CD4-positive, alpha-beta T cell treated with Interleukin-4 for 1 hour (primary cell): ENCODE measurements around the gene ADAM33.

Experiments
- DNase-seq, 2 donors: peaks; one replicate each; pipeline ENCODE4 v3.0.0-alpha.2; 2020 to 2022

The ADAM33 gene

DNA sequence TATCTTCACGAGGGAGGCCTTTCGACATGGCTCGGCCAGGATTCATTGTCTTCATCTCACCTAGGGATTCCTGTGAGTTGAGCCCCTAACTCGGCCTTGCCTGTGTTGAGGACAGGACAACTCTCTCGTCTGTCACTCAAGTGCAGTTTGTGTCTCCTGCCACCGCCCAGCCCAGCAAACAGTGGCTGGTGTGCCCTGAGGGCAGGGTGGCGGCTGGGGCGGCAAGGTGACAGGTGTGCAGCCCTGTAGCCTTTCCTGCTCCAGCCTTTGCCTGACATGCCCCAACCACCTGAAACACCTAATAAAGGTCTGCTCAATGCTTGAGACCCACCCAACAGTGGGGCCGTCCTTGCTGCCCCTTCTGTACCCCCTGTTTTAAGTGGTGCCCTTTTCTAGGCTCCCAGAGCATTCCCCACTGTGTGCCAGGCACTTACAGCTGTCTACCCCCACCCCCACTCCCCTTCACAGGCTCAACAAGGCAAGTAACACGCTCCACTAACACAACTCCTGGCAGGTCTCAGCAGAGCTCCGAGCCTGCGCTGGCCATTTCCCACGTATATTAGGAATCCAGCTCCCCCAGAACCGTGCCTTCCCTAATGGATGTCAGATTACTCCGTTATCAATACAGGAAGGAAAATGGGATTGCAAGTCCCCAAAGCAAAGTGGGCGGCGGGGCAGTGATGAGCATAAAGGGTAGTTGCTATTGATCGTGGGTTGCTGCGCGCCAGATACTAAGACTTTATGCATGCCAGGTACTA lies 36.3 kb downstream of the ADAM33 start:
- no peak for DNase-seq

DNA sequence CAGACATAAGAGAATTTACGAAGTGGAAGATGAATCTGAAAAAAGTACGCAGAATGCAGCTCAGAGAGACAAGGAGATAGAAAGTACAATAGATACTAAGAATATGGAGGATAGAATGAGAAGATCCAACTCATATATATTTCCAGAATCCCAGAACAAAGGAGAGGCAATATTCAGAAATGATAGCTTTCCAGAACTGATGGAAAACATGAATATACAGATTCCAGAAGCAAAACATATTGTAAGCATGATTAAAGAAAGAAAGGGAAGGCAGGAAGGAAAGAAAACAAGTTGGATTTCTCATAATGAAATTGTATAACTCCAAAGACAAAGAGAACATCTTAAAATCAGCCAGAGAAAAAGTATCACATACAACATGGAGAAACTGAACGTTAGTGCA lies 41.6 kb downstream of the ADAM33 start:
- DNase-seq = no peak

DNA sequence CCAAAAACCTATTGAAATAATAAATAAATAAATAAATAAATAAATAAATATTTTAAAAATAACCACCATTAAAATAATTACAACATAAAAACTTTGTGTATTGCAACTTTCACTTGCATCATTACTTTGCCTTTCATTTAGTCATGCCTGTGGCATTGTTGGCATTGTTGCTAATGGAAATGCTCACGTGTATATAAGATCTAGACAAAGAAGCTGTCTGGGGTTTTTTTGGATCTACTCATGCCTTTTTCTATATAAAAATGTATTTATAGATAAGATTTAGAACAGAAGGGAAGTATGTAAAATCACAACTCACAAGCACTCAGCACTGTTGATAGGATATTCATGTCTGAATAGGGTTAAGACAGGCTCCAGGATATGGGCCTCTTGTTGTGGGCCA lies 46.5 kb downstream of the ADAM33 start:
- DNase-seq = no peak

DNA sequence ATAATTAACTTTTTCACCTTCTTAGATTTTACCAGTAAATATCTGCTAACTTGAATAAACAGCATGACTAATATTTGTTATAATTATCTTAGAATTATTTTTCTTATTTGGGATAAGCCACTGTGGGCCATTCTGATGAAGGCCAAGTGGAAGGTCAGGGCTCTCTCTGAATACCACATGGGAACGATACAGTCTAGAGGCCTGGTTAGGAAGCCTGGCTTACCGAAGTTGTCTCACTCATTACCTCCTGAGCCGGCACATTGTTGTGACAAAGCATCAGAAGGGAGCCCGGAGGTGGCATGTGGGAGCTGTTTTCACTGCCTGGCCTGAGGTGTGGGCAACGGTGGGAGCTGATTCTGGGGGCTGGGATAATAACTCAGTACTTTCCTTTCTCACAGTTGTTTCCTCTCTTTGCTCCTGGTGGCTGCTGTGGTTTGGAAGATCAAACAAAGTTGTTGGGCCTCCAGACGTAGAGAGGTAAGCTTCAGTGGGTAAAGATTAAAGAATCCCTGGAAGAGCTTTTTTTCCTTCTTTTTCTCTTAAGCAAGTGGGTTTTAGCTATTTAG lies 47.8 kb downstream of the ADAM33 start:
- DNase-seq = no peak

DNA sequence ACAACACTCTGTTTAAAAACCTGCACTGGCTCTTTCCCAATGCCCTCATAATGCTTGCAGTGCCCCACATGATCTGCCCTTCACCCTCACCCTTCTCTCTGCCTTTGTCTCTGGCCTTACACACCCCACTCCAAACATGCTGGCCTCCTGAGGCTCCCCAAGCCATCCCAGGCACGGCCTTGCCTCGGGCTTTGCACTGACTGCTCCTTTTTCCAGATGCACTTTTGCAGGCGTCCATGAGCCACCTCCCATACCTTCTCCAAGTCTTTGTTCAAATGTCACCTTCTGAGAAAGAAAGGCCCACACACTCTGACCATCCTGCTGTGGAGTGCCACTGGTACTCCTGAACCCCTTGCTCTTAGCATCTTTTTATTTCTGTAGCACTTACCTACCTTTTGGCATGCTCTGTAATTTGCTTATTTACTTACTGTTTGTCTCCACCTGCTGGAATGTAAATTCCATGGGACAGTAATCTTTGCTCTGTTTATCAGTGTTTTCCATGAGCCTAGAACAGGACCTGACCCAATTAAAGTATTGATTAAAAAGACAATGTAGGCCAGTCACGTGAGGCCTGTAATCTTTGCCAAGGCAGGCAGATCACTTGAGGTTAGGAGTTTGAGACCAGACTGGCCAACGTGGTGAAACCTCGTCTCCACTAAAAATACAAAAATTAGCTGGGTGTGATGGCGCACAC lies 49.4 kb downstream of the ADAM33 start:
- no peak for DNase-seq

DNA sequence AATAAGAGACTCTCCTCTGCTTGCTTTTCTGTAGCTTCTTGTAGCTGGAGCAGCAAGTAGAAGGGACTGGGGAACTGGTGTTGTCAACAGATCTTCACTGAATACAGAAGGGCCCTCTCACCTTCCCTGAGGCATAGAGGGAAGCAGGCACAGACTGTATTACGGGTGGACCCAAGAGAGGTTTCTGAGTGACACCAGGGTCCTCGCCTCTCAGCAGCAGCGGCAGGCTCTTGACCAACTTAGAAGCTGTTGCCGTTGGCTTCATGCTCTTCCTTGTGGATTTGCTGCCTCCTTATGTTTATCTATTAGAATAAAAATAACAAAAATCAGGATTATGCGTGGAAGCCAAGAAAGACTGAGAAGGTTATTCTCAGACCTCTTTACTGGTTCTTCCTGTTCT lies 50.3 kb downstream of the ADAM33 start:
- DNase-seq = no peak

DNA sequence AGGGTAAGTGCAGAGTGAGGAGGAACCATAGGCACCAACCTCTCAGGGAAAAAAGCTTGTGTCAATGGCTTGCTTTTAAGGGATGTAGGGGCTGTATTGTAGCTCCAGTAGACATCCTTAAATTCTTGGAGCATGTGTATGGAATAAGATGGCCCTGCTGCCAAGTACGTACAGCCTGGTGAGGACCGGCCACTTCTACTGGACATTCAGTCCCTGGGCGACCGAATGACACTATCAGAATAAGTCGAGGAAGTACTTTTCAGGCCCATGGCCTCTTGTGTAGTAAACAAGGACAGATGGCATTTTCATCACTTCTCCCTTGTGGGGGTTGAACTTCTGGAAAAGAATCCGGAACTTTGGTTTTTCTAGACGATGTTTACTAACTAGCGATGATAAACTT lies 51.4 kb downstream of the ADAM33 start:
- DNase-seq = no peak

DNA sequence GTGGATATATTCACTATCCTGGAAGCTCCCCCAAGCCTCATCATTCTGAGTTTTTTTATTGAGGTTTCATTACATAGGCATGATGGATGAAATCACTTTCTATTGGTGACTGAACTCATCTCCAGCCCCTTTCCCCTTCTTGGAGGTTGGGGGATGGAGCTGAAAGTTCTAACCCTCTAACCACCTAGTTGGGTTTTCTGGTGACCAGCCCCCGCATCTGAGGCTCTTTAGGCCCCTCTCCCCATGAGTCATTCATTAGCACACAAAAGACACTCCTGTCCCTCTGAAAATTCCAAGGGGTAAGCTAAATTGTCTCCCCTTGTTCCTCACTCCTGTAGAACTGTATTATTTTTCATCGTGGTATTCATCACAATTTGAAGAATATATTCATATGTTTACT lies 51.9 kb downstream of the ADAM33 start:
- no peak for DNase-seq

DNA sequence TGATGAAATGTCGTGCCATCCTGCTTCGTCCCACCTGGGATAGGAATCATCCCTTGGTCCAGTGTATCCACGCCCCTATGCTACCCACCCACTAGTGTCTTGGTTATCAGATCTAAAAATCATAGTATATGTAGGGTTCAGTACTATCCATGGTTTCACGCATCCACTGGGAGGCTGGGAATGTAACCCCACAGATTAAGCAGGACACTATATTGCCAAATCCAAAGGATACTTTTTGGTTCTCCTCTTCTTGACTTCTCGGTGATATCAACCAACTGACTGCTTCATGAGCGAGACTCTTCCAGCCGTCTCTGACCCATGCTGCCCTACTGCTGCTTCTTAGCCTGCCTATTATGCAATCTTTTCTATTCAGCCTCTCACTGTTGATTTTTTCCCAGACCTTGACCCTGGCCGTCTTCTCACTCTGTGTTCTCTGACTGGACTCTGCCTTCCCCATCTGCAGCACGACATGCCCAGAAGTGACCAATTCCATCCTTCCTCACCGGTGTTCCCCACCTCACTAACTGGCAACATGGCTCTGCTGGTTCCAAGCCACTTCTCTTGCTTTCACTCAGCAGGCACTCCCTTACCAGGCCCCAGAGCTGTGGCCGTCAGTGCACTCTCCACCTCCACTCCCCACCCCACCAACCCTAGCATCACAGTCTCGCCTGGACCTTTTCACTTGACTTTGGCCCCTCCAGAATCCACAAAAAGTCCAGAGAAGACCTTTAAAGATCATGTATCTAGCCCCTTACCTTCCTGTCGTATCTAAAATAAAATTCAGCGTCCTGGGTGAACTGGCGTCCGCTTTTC lies 53.1 kb downstream of the ADAM33 start:
- no peak for DNase-seq

DNA sequence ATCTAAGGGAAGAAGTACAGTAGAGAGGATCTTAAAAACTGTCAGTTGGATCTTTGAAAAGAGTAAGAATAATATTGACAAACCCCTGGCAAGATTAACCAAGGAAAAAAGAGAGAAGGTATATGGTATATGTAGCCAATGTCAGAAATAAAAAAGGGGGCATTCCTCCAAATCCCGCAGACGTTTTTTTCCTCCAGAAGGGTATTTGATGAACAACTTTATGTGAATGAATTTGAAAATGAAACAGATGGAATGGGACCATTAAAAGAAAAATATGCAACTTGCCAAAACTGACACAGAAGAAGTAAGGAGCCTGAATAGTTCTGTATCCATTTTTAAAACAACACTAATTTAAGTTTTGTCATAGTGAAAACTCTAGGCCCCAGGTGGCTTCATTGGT lies 54.3 kb downstream of the ADAM33 start:
- DNase-seq = no peak

DNA sequence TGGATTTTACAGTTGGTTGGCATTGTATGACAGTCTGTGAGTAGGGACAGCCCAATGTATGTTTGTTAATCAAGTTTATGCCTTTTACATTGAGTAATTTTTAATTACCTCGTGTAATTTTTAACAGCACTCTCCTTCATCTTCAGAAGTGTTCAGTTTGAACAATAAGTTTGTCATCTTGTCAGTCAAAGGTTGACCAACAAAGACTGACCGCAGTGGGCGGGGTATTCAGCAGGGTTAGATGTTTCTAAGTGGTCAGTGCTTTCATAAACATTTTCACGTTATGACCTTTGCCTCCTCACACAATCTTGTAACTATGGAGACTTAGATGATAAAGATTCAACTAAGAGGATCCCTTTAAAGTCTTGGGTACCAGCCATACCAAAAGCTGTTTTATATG lies 59.4 kb downstream of the ADAM33 start:
- DNase-seq = no peak

DNA sequence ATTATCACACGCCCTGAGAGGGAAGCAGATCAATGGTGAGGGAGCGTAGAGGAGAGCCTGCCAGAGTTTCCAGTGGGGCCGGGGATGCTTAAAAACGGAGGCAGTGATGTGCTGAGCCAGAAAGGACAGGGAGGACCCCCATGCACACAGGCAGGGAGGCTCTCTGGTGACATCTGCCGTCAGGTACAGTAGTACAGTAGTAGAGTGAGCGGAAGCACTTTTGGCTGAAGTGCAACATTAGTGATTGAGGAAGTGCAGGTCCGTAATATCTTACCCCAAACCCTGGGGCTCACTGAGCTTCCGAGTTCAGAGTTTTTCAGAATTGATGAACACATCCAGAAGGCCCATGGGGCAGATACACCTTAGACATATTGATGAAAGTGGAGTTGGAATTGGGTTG lies 60.7 kb downstream of the ADAM33 start:
- DNase-seq = no peak
